Nephron (organoid): ENCODE results near the gene RAP2B.
"Not testable (repeated sequence)": the region's sequence is repeated elsewhere in the genome, so short reads cannot be mapped to it uniquely, and the experiment has no call there.

ENCODE experiments used
- H3K27ac Mint-ChIP-seq, 3 experiments: 2 replicates each; pipeline ENCODE4 v1.8.0; 2020; ENCODE audit warnings: mixed read lengths in 3 of 3, mild to moderate bottlenecking in 2 of 3, moderate library complexity in 1 of 3
- H3K27me3 Mint-ChIP-seq: 2 replicates; pipeline ENCODE4 v1.8.0; 2021; ENCODE audit warnings: low read depth, mild to moderate bottlenecking, moderate library complexity, mixed read lengths
- H3K36me3 Mint-ChIP-seq: 2 replicates; pipeline ENCODE4 v1.8.0; 2020; ENCODE audit warnings: low read depth, mixed read lengths
- H3K4me1 Mint-ChIP-seq: 2 replicates; pipeline ENCODE4 v1.8.0; 2020; ENCODE audit warnings: mixed read lengths
- H3K4me3 Mint-ChIP-seq, 3 experiments: 2 replicates each; pipeline ENCODE4 v1.8.0; 2020; ENCODE audit warnings: mild to moderate bottlenecking in 3 of 3, mixed read lengths in 3 of 3, moderate library complexity in 2 of 3
- H3K9me3 Mint-ChIP-seq: 2 replicates; pipeline ENCODE4 v1.8.0; 2020; ENCODE audit warnings: mixed read lengths
- TF ChIP-seq, protein P1 (sequence below), 3 experiments: fragments of 200-600 bp; sonication (generic); IDR thresholded peaks; one replicate each; pipeline ENCODE4 v1.5.0; 2021; ENCODE audit warnings: antibody characterized with exemption in 3 of 3; ENCODE audit not compliant: unreplicated experiment in 3 of 3

Gene RAP2B

DNA sequence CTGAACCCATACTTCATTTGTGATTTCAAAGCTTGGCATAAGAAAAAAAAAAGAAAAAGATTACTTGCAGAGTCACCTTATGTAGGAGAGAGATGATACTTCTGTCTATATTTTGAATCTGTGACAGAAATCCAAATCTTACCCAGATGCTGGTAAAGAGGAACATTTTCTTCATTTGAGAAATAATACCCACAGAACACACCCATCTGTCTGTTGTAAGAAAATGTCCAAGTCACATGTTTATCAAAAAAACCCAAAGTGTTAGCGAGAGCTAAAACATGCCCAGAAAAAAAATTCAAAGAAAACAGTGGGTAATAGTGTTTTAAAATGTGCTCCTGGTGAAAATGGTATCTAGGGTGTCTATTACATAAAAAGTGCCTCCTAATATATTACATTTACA, 18.0 kb upstream of the RAP2B start:
- H3K9me3 Mint-ChIP-seq, result peaks cover 5% of the 10 kb centered on the region
- H3K4me1 Mint-ChIP-seq, result no peaks in the 10 kb centered on the region
- H3K36me3 Mint-ChIP-seq, result no peaks in the 10 kb centered on the region
- H3K27me3 Mint-ChIP-seq, result no peaks in the 10 kb centered on the region
- no peak overlapping the region for H3K4me3 Mint-ChIP-seq
- no peak overlapping the region for H3K27ac Mint-ChIP-seq
- TF ChIP-seq, protein P1, sequence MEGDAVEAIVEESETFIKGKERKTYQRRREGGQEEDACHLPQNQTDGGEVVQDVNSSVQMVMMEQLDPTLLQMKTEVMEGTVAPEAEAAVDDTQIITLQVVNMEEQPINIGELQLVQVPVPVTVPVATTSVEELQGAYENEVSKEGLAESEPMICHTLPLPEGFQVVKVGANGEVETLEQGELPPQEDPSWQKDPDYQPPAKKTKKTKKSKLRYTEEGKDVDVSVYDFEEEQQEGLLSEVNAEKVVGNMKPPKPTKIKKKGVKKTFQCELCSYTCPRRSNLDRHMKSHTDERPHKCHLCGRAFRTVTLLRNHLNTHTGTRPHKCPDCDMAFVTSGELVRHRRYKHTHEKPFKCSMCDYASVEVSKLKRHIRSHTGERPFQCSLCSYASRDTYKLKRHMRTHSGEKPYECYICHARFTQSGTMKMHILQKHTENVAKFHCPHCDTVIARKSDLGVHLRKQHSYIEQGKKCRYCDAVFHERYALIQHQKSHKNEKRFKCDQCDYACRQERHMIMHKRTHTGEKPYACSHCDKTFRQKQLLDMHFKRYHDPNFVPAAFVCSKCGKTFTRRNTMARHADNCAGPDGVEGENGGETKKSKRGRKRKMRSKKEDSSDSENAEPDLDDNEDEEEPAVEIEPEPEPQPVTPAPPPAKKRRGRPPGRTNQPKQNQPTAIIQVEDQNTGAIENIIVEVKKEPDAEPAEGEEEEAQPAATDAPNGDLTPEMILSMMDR (IDR thresholded peaks at IDR 0.05; ENCODE audit: unreplicated experiment in 3 of 3), result no peak

DNA sequence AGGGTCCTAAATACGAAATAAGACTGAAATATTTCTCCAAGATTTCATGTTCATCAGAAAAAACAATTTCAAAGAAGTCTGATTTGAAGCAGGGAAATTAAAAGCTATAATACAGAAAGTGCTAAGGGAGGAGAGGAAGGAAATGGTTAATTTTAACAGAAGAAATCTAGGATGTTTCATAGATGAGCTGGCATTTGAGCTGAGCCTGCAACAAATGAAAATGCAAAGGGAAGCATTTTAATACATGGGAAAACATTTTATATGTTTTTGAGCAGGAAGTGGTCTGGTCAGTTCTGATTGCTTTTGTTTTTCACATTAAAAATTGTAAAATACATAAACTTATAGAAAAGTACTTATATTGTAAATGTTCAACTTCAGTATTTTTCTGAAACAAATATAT, 17.2 kb upstream of the RAP2B start:
- TF ChIP-seq, protein P1 (IDR thresholded peaks at IDR 0.05; ENCODE audit: unreplicated experiment in 3 of 3), result no peak
- Mint-ChIP-seq H3K36me3 (no peaks in the 10 kb centered on the region), H3K4me1 (no peaks in the 10 kb centered on the region), H3K27me3 (no peaks in the 10 kb centered on the region), H3K27ac (no peak overlapping the region), H3K4me3 (no peak overlapping the region), H3K9me3 (peaks cover 5% of the 10 kb centered on the region)

DNA sequence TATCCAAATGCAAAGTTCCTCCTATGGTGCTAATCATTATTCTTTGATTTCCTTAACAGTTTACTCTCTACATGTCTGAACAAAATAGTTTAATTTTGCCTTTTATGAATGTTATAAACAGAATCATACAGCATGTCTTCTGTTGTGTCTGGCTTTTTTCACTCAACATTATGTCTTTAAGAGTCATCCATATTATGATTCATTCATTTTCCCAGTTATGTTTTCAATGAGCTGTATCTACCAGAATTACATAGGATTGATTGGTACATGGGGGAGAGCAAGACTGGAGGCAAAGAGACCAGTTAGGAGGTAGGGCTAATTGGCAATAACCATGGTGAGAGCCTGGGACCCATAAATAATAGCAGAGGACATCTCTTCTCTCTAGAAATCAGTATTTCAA, 16.6 kb upstream of the RAP2B start:
- Mint-ChIP-seq H3K4me1 (no peaks in the 10 kb centered on the region), H3K4me3 (no peak overlapping the region), H3K27me3 (no peaks in the 10 kb centered on the region), H3K9me3 (peaks cover 5% of the 10 kb centered on the region), H3K36me3 (no peaks in the 10 kb centered on the region), H3K27ac (no peak overlapping the region)
- TF ChIP-seq, protein P1 (IDR thresholded peaks at IDR 0.05; ENCODE audit: unreplicated experiment in 3 of 3), result no peak

DNA sequence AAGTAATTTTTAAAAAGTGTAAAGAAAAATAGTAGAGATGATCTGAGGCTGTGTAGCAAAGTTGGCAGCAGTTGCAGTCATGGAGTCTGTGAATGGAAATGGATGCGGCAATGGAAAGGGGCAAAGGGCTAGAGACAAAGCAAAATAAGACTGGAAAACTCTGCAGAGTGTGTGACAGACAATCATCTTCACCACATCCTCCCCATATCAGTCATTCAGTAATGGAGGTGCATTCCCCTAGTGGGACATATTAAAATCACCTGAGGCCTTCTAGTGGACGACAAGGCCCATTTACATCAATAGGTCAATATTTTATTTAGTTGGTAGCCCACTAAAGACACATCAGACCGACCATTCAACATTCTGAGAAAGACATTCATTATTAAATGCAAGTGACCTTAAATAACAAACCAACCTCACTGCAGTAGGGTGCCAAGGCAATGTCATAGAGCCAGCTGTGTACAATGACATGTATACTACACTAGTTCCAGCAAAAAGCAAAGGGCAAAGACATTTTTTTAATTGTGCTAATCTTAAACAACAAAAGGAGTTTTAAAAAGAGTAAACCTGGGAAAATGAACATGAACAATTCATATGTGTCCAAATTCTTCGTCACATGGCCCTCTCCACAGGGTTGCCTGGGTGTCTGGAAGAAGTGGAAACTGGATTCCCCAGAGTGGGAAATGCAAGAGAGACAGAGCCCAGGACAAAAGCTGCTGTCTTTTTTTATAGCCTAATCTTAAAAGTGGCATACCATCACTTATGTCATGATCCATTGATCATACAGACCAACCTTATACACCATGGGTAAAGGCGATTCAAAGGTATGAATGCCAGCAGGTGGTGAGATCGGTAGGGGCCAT, 15.6 kb upstream of the RAP2B start:
- Mint-ChIP-seq H3K4me3 (no peak overlapping the region), H3K27me3 (no peaks in the 10 kb centered on the region), H3K4me1 (no peaks in the 10 kb centered on the region), H3K9me3 (peaks cover 5% of the 10 kb centered on the region), H3K36me3 (no peaks in the 10 kb centered on the region), H3K27ac (no peak overlapping the region)
- TF ChIP-seq, protein P1 (IDR thresholded peaks at IDR 0.05; ENCODE audit: unreplicated experiment in 3 of 3), result no peak

DNA sequence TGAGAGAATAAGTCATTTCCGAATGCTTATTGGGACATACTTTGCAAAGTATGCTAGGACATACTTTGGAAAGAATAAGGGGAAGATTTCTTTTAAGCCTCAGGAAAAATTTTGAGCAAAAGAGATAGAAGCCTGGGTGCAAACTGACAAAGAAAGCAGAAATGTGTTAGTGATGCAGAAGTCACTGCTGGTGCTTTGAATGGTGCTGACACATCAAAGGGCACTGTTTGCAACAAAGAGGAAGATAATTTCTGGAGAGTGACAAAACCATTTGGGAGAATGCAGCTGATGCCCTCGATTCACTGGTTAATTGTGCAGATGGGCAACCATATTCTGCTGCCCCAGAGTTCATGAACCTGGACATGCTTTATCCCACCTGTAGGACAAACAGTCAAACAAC, 11.0 kb upstream of the RAP2B start:
- Mint-ChIP-seq H3K27ac (no peak overlapping the region), H3K4me1 (no peaks in the 10 kb centered on the region), H3K9me3 (peaks cover 5% of the 10 kb centered on the region), H3K36me3 (no peaks in the 10 kb centered on the region), H3K27me3 (no peaks in the 10 kb centered on the region), H3K4me3 (no peak overlapping the region)
- TF ChIP-seq, protein P1 (IDR thresholded peaks at IDR 0.05; ENCODE audit: unreplicated experiment in 3 of 3), result no peak

DNA sequence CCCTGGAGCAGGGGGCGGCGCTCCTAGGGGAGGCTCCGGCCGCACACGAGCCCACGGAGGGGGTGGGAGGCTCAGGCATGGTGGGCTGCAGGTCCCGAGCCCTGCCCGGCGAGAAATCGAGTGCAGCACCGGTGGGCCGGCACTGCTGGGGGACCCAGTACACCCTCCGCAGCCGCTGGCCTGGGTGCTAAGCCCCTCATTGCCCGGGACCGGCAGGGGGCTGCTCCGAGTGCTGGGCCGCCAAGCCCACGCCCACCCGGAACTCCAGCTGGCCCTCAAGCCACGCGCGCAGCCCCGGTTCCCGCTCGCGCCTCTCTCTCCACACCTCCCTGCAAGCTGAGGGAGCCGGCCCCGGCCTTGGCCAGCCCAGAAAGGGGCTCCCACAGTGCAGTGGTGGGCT, 6.2 kb upstream of the RAP2B start:
- not testable (repeated sequence) for H3K4me1 Mint-ChIP-seq, H3K4me3 Mint-ChIP-seq, H3K9me3 Mint-ChIP-seq, H3K27ac Mint-ChIP-seq, H3K36me3 Mint-ChIP-seq, H3K27me3 Mint-ChIP-seq
